Right lobe of liver (tissue), 4 donors: Measurements from ENCODE around the gene AIG1.
A peak's percentile ranks its signal among the peaks of the same experiment; 100 is the strongest.

Experiments used
- POLR2A ChIP-seq: fragments of 450-650 bp; IDR thresholded peaks from one replicate; pipeline ENCODE4 v1.6.1; 2017; ENCODE audit warnings: antibody characterized with exemption, mild to moderate bottlenecking
- TF ChIP-seq, protein P1 (sequence below), 4 donors: fragments of 200-600 bp in 3 of 4; fragments of 450-650 bp in 1 of 4; IDR thresholded peaks; one replicate each; pipeline versions ENCODE4 v1.5.1 to v1.8.0; 2016 to 2022; ENCODE audit warnings: antibody characterized with exemption in 4 of 4, mild to moderate bottlenecking in 2 of 4
- donor health status: DM: no; HTN: no; CAD: no.
- donor health status: DM: no; HTN: no; CAD: no.
- donor health status: DM: no; HTN: yes; CAD: no.

DNA sequence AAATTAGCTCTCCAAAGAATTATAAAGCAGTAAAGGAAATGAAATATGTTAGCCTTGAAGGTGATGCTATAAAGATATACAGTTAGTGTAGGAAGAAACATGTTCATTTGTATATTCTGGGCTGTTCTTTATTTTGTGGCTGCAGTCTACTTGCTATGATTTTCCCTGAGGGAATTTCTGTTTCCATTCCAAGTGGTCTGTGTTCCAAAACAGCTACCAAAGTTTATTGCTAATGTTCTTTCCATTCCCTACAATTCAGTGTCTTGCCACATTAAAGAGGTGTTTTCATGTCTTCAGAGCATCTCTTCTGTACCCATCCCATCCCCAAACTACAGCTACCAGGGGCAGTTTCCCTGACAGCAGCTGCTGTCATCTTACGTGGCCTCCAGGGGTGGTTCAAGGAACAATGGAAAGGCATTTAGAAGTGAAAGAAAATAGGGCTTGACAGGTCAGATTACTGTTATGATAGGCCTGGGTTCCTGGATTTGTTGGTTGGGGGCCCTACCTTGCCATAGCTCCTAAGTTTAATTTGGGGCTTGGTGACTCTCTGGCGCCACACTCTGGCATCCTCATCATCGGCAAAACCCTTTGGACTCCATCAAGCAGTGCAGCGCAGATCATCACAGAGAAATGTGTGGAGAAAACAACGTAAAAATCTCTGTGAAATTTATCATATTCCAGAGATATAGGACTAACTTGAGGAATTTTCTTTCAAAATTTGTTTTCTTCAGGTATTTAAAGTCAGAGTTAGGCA, 33.8 kb upstream of the AIG1 start:
- TF ChIP-seq, protein P1, sequence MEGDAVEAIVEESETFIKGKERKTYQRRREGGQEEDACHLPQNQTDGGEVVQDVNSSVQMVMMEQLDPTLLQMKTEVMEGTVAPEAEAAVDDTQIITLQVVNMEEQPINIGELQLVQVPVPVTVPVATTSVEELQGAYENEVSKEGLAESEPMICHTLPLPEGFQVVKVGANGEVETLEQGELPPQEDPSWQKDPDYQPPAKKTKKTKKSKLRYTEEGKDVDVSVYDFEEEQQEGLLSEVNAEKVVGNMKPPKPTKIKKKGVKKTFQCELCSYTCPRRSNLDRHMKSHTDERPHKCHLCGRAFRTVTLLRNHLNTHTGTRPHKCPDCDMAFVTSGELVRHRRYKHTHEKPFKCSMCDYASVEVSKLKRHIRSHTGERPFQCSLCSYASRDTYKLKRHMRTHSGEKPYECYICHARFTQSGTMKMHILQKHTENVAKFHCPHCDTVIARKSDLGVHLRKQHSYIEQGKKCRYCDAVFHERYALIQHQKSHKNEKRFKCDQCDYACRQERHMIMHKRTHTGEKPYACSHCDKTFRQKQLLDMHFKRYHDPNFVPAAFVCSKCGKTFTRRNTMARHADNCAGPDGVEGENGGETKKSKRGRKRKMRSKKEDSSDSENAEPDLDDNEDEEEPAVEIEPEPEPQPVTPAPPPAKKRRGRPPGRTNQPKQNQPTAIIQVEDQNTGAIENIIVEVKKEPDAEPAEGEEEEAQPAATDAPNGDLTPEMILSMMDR (IDR thresholded peaks at IDR 0.05), result peak; percentile 45 to 70 (median 48)
- no peak for TF ChIP-seq POLR2A
